Thymus (tissue), 14 donors: Measurements from ENCODE around the gene PCTP. TPM values are rescaled to one million over a fixed set of nuclear protein-coding genes. Genes with fewer than 3 reads are reported as not detected.

ENCODE experiments used
- DNase-seq, 9 donors: peaks; one replicate each; pipeline ENCODE4 v3.0.0-alpha.2; 2013; ENCODE audit warnings: low spot score in 9 of 9, low read depth in 6 of 9, missing footprints in 1 of 9
- H3K27ac ChIP-seq, 2 donors: one replicate each; pipeline ENCODE4 v1.5.1; 2013; ENCODE audit warnings: control low read depth in 1 of 2, low read depth in 1 of 2, low read length in 1 of 2, mild to moderate bottlenecking in 1 of 2, moderate library complexity in 1 of 2
- H3K27me3 ChIP-seq, 2 donors: one replicate each; pipeline ENCODE4 v1.5.1; 2013; ENCODE audit warnings: low read length in 1 of 2; ENCODE audit not compliant: control insufficient read depth in 2 of 2, insufficient read depth in 1 of 2
- H3K36me3 ChIP-seq, 2 donors: one replicate each; pipeline ENCODE4 v1.5.1; 2013; ENCODE audit warnings: low read length in 1 of 2, mild to moderate bottlenecking in 1 of 2, moderate library complexity in 1 of 2; ENCODE audit not compliant: control insufficient read depth in 2 of 2, insufficient read depth in 2 of 2
- H3K4me1 ChIP-seq, 2 donors: one replicate each; pipeline ENCODE4 v1.5.1; 2013; ENCODE audit warnings: low read length in 2 of 2; ENCODE audit not compliant: control insufficient read depth in 2 of 2, insufficient read depth in 2 of 2
- H3K4me3 ChIP-seq, 2 donors: one replicate each; pipeline ENCODE4 v1.5.1; 2013; ENCODE audit warnings: low read length in 2 of 2, control low read depth in 1 of 2, mild to moderate bottlenecking in 1 of 2
- H3K9me3 ChIP-seq, 2 donors: one replicate each; pipeline ENCODE4 v1.5.1; 2013; ENCODE audit warnings: low read length in 1 of 2, mild to moderate bottlenecking in 1 of 2; ENCODE audit not compliant: control insufficient read depth in 2 of 2, insufficient read depth in 1 of 2
- WGBS: extraction: QIAGEN DNeasy Blood & Tissue Kit; methylation state at CpG from one replicate; pipeline ENCODE4 v1.1.7; 2013; 5-methylcytosine and 5-hydroxymethylcytosine counted together
- long read RNA-seq, 10 donors: transcript quantifications; one replicate each; lab custom pipeline, GENCODE V29; 2026
- polyA plus RNA-seq: library from polyadenylated mRNA; stranded (reverse); fragments of 200-250 nt; gene quantifications from one replicate; pipeline ENCODE4 v1.2.3, GENCODE V29; 2013
- total RNA-seq: library from RNA; stranded (reverse); fragments of 120-200 nt; gene quantifications from one replicate; pipeline ENCODE4 v1.2.4, GENCODE V29; 2013
- donor health status: healthy.

PCTP gene
- total RNA-seq (8.1 TPM), polyA plus RNA-seq (18.9 TPM)
- long read RNA-seq, donor 1: 0 reads
- long read RNA-seq, donor 2: 0 reads
- long read RNA-seq, donor 3, partial matches to known transcripts: 0 of 3 reads
- long read RNA-seq, donor 3, other reads (novel, unspliced or antisense): 0 of 3 reads
- long read RNA-seq, donor 4, partial matches to known transcripts: 0 of 3 reads
- long read RNA-seq, donor 4, other reads (novel, unspliced or antisense): 0 of 3 reads
- long read RNA-seq, donor 5, transcript PCTP-201 (6 exons, 2,044 nt): major isoform, 5 of 10 reads
- long read RNA-seq, donor 5, partial matches to known transcripts: 5 of 10 reads
- long read RNA-seq, donor 5, other reads (novel, unspliced or antisense): 0 of 10 reads
- long read RNA-seq, donor 6, partial matches to known transcripts: 0 of 3 reads
- long read RNA-seq, donor 6, other reads (novel, unspliced or antisense): 0 of 3 reads
- long read RNA-seq, donor 7, partial matches to known transcripts: 0 of 5 reads
- long read RNA-seq, donor 7, other reads (novel, unspliced or antisense): 0 of 5 reads
- long read RNA-seq, donor 8, partial matches to known transcripts: 0 of 2 reads
- long read RNA-seq, donor 8, other reads (novel, unspliced or antisense): 0 of 2 reads
- long read RNA-seq, donor 9, partial matches to known transcripts: 0 of 1 reads
- long read RNA-seq, donor 9, other reads (novel, unspliced or antisense): 0 of 1 reads
- long read RNA-seq, donor 10, partial matches to known transcripts: 0 of 2 reads
- long read RNA-seq, donor 10, other reads (novel, unspliced or antisense): 0 of 2 reads

- H3K4me3 ChIP-seq: peak within 1 kb of the TSS; percentile 84 to 89
- H3K27me3 ChIP-seq: no peaks in the 10 kb centered on the region
- H3K4me1 ChIP-seq: peaks cover 3 to 12% of the 10 kb centered on the region in 2 donors
- peak; percentile 41 to 88 (median 72) for DNase-seq
- no peaks in the 10 kb centered on the region for H3K9me3 ChIP-seq
- no peaks in the 10 kb centered on the region for H3K36me3 ChIP-seq
- H3K27ac ChIP-seq: peak within 1 kb of the TSS; percentile 69 to 74
- WGBS: 1% methylated on average over 53 of the region's 53 CpGs
Observed at GRCh38 chr17:55750750-55751657, at the start of gene PCTP. Gene PCTP, plus strand, starts transcription at chr17:55751051. Its CDS starts 53 bp downstream, at chr17:55751104.

GRCh38 chr17:55702150-55702549 is 48.7 kb upstream of the PCTP start:
- 84% methylated on average over 7 of the region's 7 CpGs for WGBS
- no peak for DNase-seq
- Histone ChIP-seq H3K27ac (no peak overlapping the region), H3K4me1 (no peaks in the 10 kb centered on the region), H3K27me3 (no peaks in the 10 kb centered on the region), H3K9me3 (no peaks in the 10 kb centered on the region), H3K36me3 (no peaks in the 10 kb centered on the region), H3K4me3 (no peak overlapping the region)

- Histone ChIP-seq H3K4me1 (no peaks in the 10 kb centered on the region), H3K27ac (no peak overlapping the region), H3K9me3 (no peaks in the 10 kb centered on the region), H3K27me3 (no peaks in the 10 kb centered on the region), H3K36me3 (no peaks in the 10 kb centered on the region), H3K4me3 (no peak overlapping the region)
- 94% methylated on average over 1 of the region's 1 CpG for WGBS
- DNase-seq: no peak
Observed at GRCh38 chr17:55704401-55704800, 46.5 kb upstream of the PCTP start.

- DNase-seq: no peak
- H3K27ac ChIP-seq: no peak overlapping the region
- no peak overlapping the region for H3K4me3 ChIP-seq
- no peaks in the 10 kb centered on the region for H3K36me3 ChIP-seq
- no peaks in the 10 kb centered on the region for H3K9me3 ChIP-seq
- H3K4me1 ChIP-seq: no peaks in the 10 kb centered on the region
- no peaks in the 10 kb centered on the region for H3K27me3 ChIP-seq
Observed at GRCh38 chr17:55705847-55706246, 45.0 kb upstream of the PCTP start.

- no peak overlapping the region for H3K27ac ChIP-seq
- no peaks in the 10 kb centered on the region for H3K27me3 ChIP-seq
- no peaks in the 10 kb centered on the region for H3K36me3 ChIP-seq
- H3K4me3 ChIP-seq: no peak overlapping the region
- no peaks in the 10 kb centered on the region for H3K9me3 ChIP-seq
- no peaks in the 10 kb centered on the region for H3K4me1 ChIP-seq
- 95% methylated on average over 11 of the region's 11 CpGs for WGBS
- no peak for DNase-seq
Observed at GRCh38 chr17:55706808-55707773, 43.8 kb upstream of the PCTP start.

GRCh38 chr17:55708175-55708974 is 42.5 kb upstream of the PCTP start:
- WGBS: 90% methylated on average over 8 of the region's 8 CpGs
- Histone ChIP-seq H3K9me3 (no peaks in the 10 kb centered on the region), H3K27ac (no peak overlapping the region)

GRCh38 chr17:55709440-55709839 is 41.4 kb upstream of the PCTP start:
- H3K27ac ChIP-seq: no peak overlapping the region
- H3K4me3 ChIP-seq: no peak overlapping the region
- DNase-seq: no peak
- 95% methylated on average over 7 of the region's 7 CpGs for WGBS
- H3K27me3 ChIP-seq: no peaks in the 10 kb centered on the region
- H3K9me3 ChIP-seq: no peaks in the 10 kb centered on the region
- no peaks in the 10 kb centered on the region for H3K36me3 ChIP-seq
- no peaks in the 10 kb centered on the region for H3K4me1 ChIP-seq

More at GRCh38 chr17:55708175-55708974, 42.5 kb upstream of the PCTP start:
- no peak for DNase-seq
- no peaks in the 10 kb centered on the region for H3K36me3 ChIP-seq
- no peaks in the 10 kb centered on the region for H3K27me3 ChIP-seq
- H3K4me3 ChIP-seq: no peak overlapping the region
- H3K4me1 ChIP-seq: no peaks in the 10 kb centered on the region
